ENCODE data around the gene FSIP1. TPM values are rescaled to one million over a fixed set of nuclear protein-coding genes. Genes with fewer than 3 reads are reported as not detected.
"Not testable (repeated sequence)": the region's sequence is repeated elsewhere in the genome, so short reads cannot be mapped to it uniquely, and the experiment has no call there.

Gene FSIP1
- polyA plus RNA-seq (2012; ENCODE audit: low read depth, missing spikeins), result 0.08 TPM

- FAIRE-seq, result peak; percentile 97
Measured at GRCh38 chr15:39782441-39783138, at the start of gene FSIP1. Gene FSIP1, minus strand, starts transcription at chr15:39782841. Its CDS starts 6,317 bp downstream, at chr15:39776524.

GRCh38 chr15:39830166-39830565 lies 47.5 kb upstream of the FSIP1 start:
- FAIRE-seq (no peak), DNase-seq (ENCODE audit: insufficient read length, low spot score) (no peak)
- no peak for TF ChIP-seq PAX5 (IDR thresholded peaks at IDR 0.05; ENCODE audit: insufficient read depth, low read length, severe bottlenecking)
- no peak for TF ChIP-seq SPI1 (IDR thresholded peaks at IDR 0.05; ENCODE audit: low read depth, low read length)
- TF ChIP-seq TAF1 (IDR thresholded peaks at IDR 0.05; ENCODE audit: low read depth, low read length), result no peak
- TF ChIP-seq POLR2A (IDR thresholded peaks at IDR 0.05; ENCODE audit: low read depth, low read length), result no peak
- TF ChIP-seq POU2F2 (IDR thresholded peaks at IDR 0.05; ENCODE audit: low read depth, low read length), result no peak
- TF ChIP-seq POLR2AphosphoS5 (IDR thresholded peaks at IDR 0.05; ENCODE audit: low read depth, low read length), result no peak

More at GRCh38 chr15:39782441-39783138, at the start of gene FSIP1:
- TF ChIP-seq PAX5 (IDR thresholded peaks at IDR 0.05; ENCODE audit: insufficient read depth, low read length, severe bottlenecking) (no peak), POLR2A (IDR thresholded peaks at IDR 0.05; ENCODE audit: low read depth, low read length) (peak; percentile 84), POLR2AphosphoS5 (IDR thresholded peaks at IDR 0.05; ENCODE audit: low read depth, low read length) (peak; percentile 89), POU2F2 (IDR thresholded peaks at IDR 0.05; ENCODE audit: low read depth, low read length) (0 out of 2 replicates have a peak, but pooled peaks have one; percentile 20), SPI1 (IDR thresholded peaks at IDR 0.05; ENCODE audit: low read depth, low read length) (no peak), TAF1 (IDR thresholded peaks at IDR 0.05; ENCODE audit: low read depth, low read length) (peak; percentile 85)
- DNase-seq (ENCODE audit: insufficient read length, low spot score), result peak; percentile 91

GRCh38 chr15:39828374-39828931 lies 45.8 kb upstream of the FSIP1 start:
- FAIRE-seq, result no peak

DNA sequence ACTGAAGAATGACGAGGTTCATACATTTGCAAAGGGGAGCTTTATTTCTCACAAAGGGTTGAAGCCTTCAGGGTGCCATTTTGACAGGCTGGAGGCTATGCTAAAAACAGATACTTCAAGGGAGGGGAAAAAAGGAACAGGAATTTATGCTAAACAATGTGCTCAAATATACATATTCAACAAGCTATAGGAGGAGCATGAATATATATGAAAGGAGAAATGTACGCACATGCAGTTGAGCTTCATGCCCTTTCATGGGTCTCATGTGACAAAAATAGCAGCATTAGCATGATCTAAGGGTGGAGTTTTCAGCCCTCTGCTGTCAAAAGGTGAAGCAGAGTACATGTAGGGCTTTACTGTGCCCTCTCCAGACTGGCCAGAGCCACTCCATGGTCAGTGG lies 44.3 kb upstream of the FSIP1 start:
- FAIRE-seq (no peak), DNase-seq (ENCODE audit: insufficient read length, low spot score) (no peak)
- TF ChIP-seq PAX5 (IDR thresholded peaks at IDR 0.05; ENCODE audit: insufficient read depth, low read length, severe bottlenecking) (no peak), TAF1 (IDR thresholded peaks at IDR 0.05; ENCODE audit: low read depth, low read length) (no peak), POU2F2 (IDR thresholded peaks at IDR 0.05; ENCODE audit: low read depth, low read length) (no peak)

More at GRCh38 chr15:39828374-39828931, 45.8 kb upstream of the FSIP1 start:
- TF ChIP-seq POLR2AphosphoS5 (IDR thresholded peaks at IDR 0.05; ENCODE audit: low read depth, low read length) (no peak), TAF1 (IDR thresholded peaks at IDR 0.05; ENCODE audit: low read depth, low read length) (no peak), SPI1 (IDR thresholded peaks at IDR 0.05; ENCODE audit: low read depth, low read length) (no peak), POLR2A (IDR thresholded peaks at IDR 0.05; ENCODE audit: low read depth, low read length) (no peak), POU2F2 (IDR thresholded peaks at IDR 0.05; ENCODE audit: low read depth, low read length) (no peak), PAX5 (IDR thresholded peaks at IDR 0.05; ENCODE audit: insufficient read depth, low read length, severe bottlenecking) (no peak)
- DNase-seq (ENCODE audit: insufficient read length, low spot score), result no peak

- DNase-seq (ENCODE audit: insufficient read length, low spot score) (no peak), FAIRE-seq (no peak)
Measured at GRCh38 chr15:39823634-39824033, 41.0 kb upstream of the FSIP1 start.

DNA sequence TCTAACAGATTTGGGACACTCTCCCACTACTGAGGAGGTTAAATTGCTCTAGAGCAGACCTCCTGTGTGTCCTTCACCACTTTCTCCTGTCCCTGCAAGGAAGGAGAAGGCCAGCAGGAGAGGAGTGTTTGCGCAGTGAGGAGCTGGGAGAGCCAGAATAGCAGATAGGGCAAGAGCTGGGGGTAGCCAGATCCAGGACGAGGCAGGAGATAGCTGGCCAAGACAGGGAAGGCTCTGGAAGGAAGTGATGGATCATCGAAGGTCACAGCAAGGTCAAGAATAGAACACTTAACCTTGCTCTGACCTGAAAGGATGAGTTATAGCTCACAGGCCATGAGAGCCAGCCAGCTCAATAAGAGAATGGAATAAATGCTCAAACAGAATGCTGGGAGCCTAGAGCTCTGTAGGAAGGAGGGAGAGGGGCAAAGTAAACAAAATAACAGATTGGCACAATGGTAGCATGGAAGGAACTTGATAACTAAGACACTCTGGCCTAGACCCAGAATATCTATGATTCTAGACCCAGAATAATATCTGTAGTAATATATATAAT lies 37.5 kb upstream of the FSIP1 start:
- DNase-seq (ENCODE audit: insufficient read length, low spot score), result no peak
- no peak for TF ChIP-seq POLR2A (IDR thresholded peaks at IDR 0.05; ENCODE audit: low read depth, low read length)
- TF ChIP-seq PAX5 (IDR thresholded peaks at IDR 0.05; ENCODE audit: insufficient read depth, low read length, severe bottlenecking), result no peak
- no peak for TF ChIP-seq TAF1 (IDR thresholded peaks at IDR 0.05; ENCODE audit: low read depth, low read length)
- TF ChIP-seq POU2F2 (IDR thresholded peaks at IDR 0.05; ENCODE audit: low read depth, low read length), result no peak

More at GRCh38 chr15:39823634-39824033, 41.0 kb upstream of the FSIP1 start:
- TF ChIP-seq POU2F2 (IDR thresholded peaks at IDR 0.05; ENCODE audit: low read depth, low read length), result no peak

GRCh38 chr15:39819533-39819932 lies 36.9 kb upstream of the FSIP1 start:
- TF ChIP-seq POLR2A (IDR thresholded peaks at IDR 0.05; ENCODE audit: low read depth, low read length) (no peak), PAX5 (IDR thresholded peaks at IDR 0.05; ENCODE audit: insufficient read depth, low read length, severe bottlenecking) (no peak), POLR2AphosphoS5 (IDR thresholded peaks at IDR 0.05; ENCODE audit: low read depth, low read length) (no peak), TAF1 (IDR thresholded peaks at IDR 0.05; ENCODE audit: low read depth, low read length) (no peak), POU2F2 (IDR thresholded peaks at IDR 0.05; ENCODE audit: low read depth, low read length) (no peak), SPI1 (IDR thresholded peaks at IDR 0.05; ENCODE audit: low read depth, low read length) (no peak)
- DNase-seq (ENCODE audit: insufficient read length, low spot score) (no peak), FAIRE-seq (no peak)

More for the DNA sequence above, 37.5 kb upstream of the FSIP1 start:
- no peak for FAIRE-seq

DNA sequence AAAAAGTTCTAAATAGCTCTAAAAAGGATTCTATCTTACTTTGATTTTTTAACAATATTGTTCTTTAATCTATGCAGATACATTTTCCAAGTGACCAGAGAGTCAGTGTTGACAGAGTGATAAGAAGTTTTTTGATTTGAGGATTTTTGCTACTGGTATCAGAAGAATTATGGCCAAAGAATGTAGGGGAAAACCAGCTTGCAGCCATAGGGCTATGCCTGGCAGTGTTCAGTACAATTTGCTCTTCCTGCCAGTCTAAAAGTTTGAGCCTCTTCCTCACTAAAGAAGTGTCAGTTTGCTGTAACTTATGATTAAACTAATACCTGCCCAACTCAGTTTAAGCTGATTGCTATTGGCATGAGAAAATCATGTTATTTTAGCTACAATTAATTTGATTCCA lies 35.3 kb upstream of the FSIP1 start:
- no peak for FAIRE-seq
- DNase-seq (ENCODE audit: insufficient read length, low spot score), result no peak
- TF ChIP-seq POLR2AphosphoS5 (IDR thresholded peaks at IDR 0.05; ENCODE audit: low read depth, low read length) (no peak), PAX5 (IDR thresholded peaks at IDR 0.05; ENCODE audit: insufficient read depth, low read length, severe bottlenecking) (no peak), POU2F2 (IDR thresholded peaks at IDR 0.05; ENCODE audit: low read depth, low read length) (no peak), POLR2A (IDR thresholded peaks at IDR 0.05; ENCODE audit: low read depth, low read length) (no peak), SPI1 (IDR thresholded peaks at IDR 0.05; ENCODE audit: low read depth, low read length) (no peak), TAF1 (IDR thresholded peaks at IDR 0.05; ENCODE audit: low read depth, low read length) (no peak)

GRCh38 chr15:39814489-39814888 lies 31.8 kb upstream of the FSIP1 start:
- peak; percentile 72 for TF ChIP-seq PAX5 (IDR thresholded peaks at IDR 0.05; ENCODE audit: insufficient read depth, low read length, severe bottlenecking)
- no peak for TF ChIP-seq POLR2AphosphoS5 (IDR thresholded peaks at IDR 0.05; ENCODE audit: low read depth, low read length)

DNA sequence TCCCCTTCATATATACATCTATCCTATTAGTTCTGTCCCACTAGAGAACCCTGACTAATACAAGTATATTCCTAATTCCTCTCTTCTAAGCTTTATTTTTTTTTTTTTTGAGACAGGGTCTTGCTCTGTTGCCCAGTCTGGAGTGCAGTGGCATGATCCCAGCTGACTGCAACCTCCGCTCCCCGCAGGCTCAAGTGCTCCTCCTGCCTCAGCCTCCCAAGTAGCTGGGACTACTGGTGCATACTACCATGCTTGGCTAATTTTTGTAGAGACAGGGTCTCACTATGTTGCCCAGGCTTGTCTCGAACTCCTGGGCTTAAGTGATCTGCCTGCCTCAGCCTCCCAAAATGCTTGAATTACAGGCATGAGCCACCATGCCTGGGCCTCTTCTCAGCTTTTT lies 30.0 kb upstream of the FSIP1 start:
- not testable (repeated sequence) for FAIRE-seq; DNase-seq (ENCODE audit: insufficient read length, low spot score)

More at GRCh38 chr15:39814489-39814888, 31.8 kb upstream of the FSIP1 start:
- DNase-seq (ENCODE audit: insufficient read length, low spot score), result no peak
- FAIRE-seq, result no peak
